Brain microvascular endothelial cell (primary cell): ENCODE results near the gene MAGIX.

Source experiments
- DNase-seq: peaks from one replicate; pipeline ENCODE4 v3.0.0-alpha.2; 2020
- H3K27ac ChIP-seq: fragments of 250-450 bp; sonication (Bioruptor Pico); 2 replicates; pipeline ENCODE4 v1.5.1; 2020; ENCODE audit warnings: mild to moderate bottlenecking, moderate library complexity
- H3K27me3 ChIP-seq: fragments of 250-450 bp; sonication (Bioruptor Pico); replicated peaks from 2 replicates; pipeline ENCODE4 v1.5.1; 2020; ENCODE audit warnings: mild to moderate bottlenecking
- H3K36me3 ChIP-seq: fragments of 250-450 bp; sonication (Bioruptor Pico); replicated peaks from 2 replicates; pipeline ENCODE4 v1.5.1; 2020; ENCODE audit warnings: mild to moderate bottlenecking
- H3K4me3 ChIP-seq: 2 replicates; pipeline ENCODE4 v1.5.1; 2011; ENCODE audit warnings: low read depth, mild to moderate bottlenecking, control low read depth, low read length, moderate library complexity
- CTCF ChIP-seq: IDR thresholded peaks from 2 replicates; pipeline ENCODE4 v1.5.1; 2011; ENCODE audit warnings: low read depth, mild to moderate bottlenecking, moderate library complexity, low read length, control low read depth, inconsistent platforms; ENCODE audit errors: missing control alignments
- in situ Hi-C: cut with HindIII; loops from 2 replicates; pipeline ENCODE4 v1.10.0; 2017; ENCODE audit warnings: low sequenced_read_pairs, low pct_ligation_motif_present

Gene MAGIX

GRCh38 chrX:49164589-49165360, 2.2 kb downstream of the MAGIX start:
- H3K4me3 ChIP-seq, result no peak overlapping the region
- no peaks in the 10 kb centered on the region for H3K36me3 ChIP-seq
- in situ Hi-C loops, result no loop called here
- no peak for DNase-seq
- H3K27me3 ChIP-seq, result no peaks in the 10 kb centered on the region
- H3K27ac ChIP-seq, result no peak overlapping the region
- no peak for TF ChIP-seq CTCF

GRCh38 chrX:49165901-49166881, 3.6 kb downstream of the MAGIX start:
- peak; percentile 58 for DNase-seq
- Histone ChIP-seq H3K27me3 (no peaks in the 10 kb centered on the region), H3K36me3 (no peaks in the 10 kb centered on the region), H3K4me3 (peak overlapping the region; percentile 47), H3K27ac (peak overlapping the region; percentile 70)
- TF ChIP-seq CTCF, result peak; percentile 24
- in situ Hi-C loops, result no loop called here

GRCh38 chrX:49166914-49167739, 4.6 kb downstream of the MAGIX start:
- no peaks in the 10 kb centered on the region for H3K36me3 ChIP-seq
- H3K4me3 ChIP-seq, result peak overlapping the region; percentile 47
- peak overlapping the region; percentile 70 for H3K27ac ChIP-seq
- peak; percentile 49 for DNase-seq
- TF ChIP-seq CTCF, result no peak
- in situ Hi-C loops, result no loop called here
- no peaks in the 10 kb centered on the region for H3K27me3 ChIP-seq

GRCh38 chrX:49167740-49168108, 5.2 kb downstream of the MAGIX start:
- H3K27me3 ChIP-seq, result no peaks in the 10 kb centered on the region
- H3K36me3 ChIP-seq, result no peaks in the 10 kb centered on the region
- H3K4me3 ChIP-seq, result peak overlapping the region; percentile 47
- TF ChIP-seq CTCF, result no peak
- in situ Hi-C loops, result no loop called here
- peak overlapping the region; percentile 70 for H3K27ac ChIP-seq
- DNase-seq, result no peak

- TF ChIP-seq CTCF, result no peak
- peak; percentile 29 for DNase-seq
- in situ Hi-C loops, result no loop called here
- H3K27ac ChIP-seq, result peak within 1 kb of the TSS; percentile 45
- no peaks in the 10 kb centered on the region for H3K36me3 ChIP-seq
- H3K27me3 ChIP-seq, result no peaks in the 10 kb centered on the region
- peak within 1 kb of the TSS; percentile 77 for H3K4me3 ChIP-seq
Measured at GRCh38 chrX:49171752-49172279, 9.3 kb downstream of the MAGIX start, which contains the start of gene PLP2. TSS of gene PLP2 (plus strand) at chrX:49171898. CDS start at chrX:49172001, 103 bp downstream.
